Measurements from ENCODE around the gene AFDN. TPM values are rescaled to one million over a fixed set of nuclear protein-coding genes. Genes with fewer than 3 reads are reported as not detected.
A peak's percentile ranks its signal among the peaks of the same experiment; 100 is the strongest.

AFDN gene
- total RNA-seq, 1 experiment from 2014 or later: 177 TPM

GRCh38 chr6:167791780-167792478, 34.8 kb upstream of the AFDN start:
- H3K27me3 ChIP-seq (replicated peaks; ENCODE audit: control insufficient read depth, insufficient read depth, low read length): no peaks in the 10 kb centered on the region
- no peaks in the 10 kb centered on the region for H3K36me3 ChIP-seq (ENCODE audit: control insufficient read depth, insufficient read depth, low read length)
- H3K36me3 Mint-ChIP-seq (ENCODE audit: insufficient read depth, unreplicated experiment): peaks cover 7% of the 10 kb centered on the region
- BruUV-seq (replicated peaks): no TSS peak
- peaks cover 19% of the 10 kb centered on the region for H3K4me1 ChIP-seq
- CTCF ChIA-PET: no interaction called here
- H3K4me3 ChIP-seq (ENCODE audit: low read depth, low read length): no peak overlapping the region
- POLR2A ChIA-PET: no interaction called here
- H3K9me3 ChIP-seq: no peaks in the 10 kb centered on the region
- H3K4me1 Mint-ChIP-seq (ENCODE audit: low read depth, unreplicated experiment): peaks cover 18% of the 10 kb centered on the region
- intact Hi-C loops (cut with micrococcal nuclease; ENCODE audit: unreplicated experiment): no loop called here
- no peak for TF ChIP-seq CTCF (IDR thresholded peaks at IDR 0.05; ENCODE audit: insufficient read depth in 1 of 2, low read depth in 1 of 2, low read length in 1 of 2, severe bottlenecking in 1 of 2, unreplicated experiment in 1 of 2)
- H3K27me3 Mint-ChIP-seq (ENCODE audit: insufficient read depth, unreplicated experiment): no peaks in the 10 kb centered on the region
- H3K9me3 Mint-ChIP-seq (ENCODE audit: unreplicated experiment): no peaks in the 10 kb centered on the region
- no peak for DNase-seq
- H3K27ac Mint-ChIP-seq (ENCODE audit: unreplicated experiment): no peak overlapping the region
- H3K4me3 Mint-ChIP-seq (ENCODE audit: unreplicated experiment): no peak overlapping the region

- Mint-ChIP-seq H3K36me3 (ENCODE audit: insufficient read depth, unreplicated experiment) (peaks cover 7% of the 10 kb centered on the region), H3K9me3 (ENCODE audit: unreplicated experiment) (no peaks in the 10 kb centered on the region), H3K27ac (ENCODE audit: unreplicated experiment) (no peak overlapping the region), H3K27me3 (ENCODE audit: insufficient read depth, unreplicated experiment) (no peaks in the 10 kb centered on the region), H3K4me1 (ENCODE audit: low read depth, unreplicated experiment) (peaks cover 23% of the 10 kb centered on the region), H3K4me3 (ENCODE audit: unreplicated experiment) (no peak overlapping the region)
- no peak for TF ChIP-seq CTCF (IDR thresholded peaks at IDR 0.05; ENCODE audit: insufficient read depth in 1 of 2, low read depth in 1 of 2, low read length in 1 of 2, severe bottlenecking in 1 of 2, unreplicated experiment in 1 of 2)
- no peak for DNase-seq
- intact Hi-C loops (cut with micrococcal nuclease; ENCODE audit: unreplicated experiment): no loop called here
- Histone ChIP-seq H3K9me3 (no peaks in the 10 kb centered on the region), H3K36me3 (ENCODE audit: control insufficient read depth, insufficient read depth, low read length) (no peaks in the 10 kb centered on the region), H3K4me3 (ENCODE audit: low read depth, low read length) (no peak overlapping the region), H3K27me3 (replicated peaks; ENCODE audit: control insufficient read depth, insufficient read depth, low read length) (no peaks in the 10 kb centered on the region), H3K4me1 (peaks cover 18% of the 10 kb centered on the region)
- ChIA-PET CTCF (no interaction called here), POLR2A (no interaction called here)
- no TSS peak for BruUV-seq (replicated peaks)
These were observed 33.3 kb upstream of the AFDN start for GRCh38 chr6:167793421-167793820.

DNA sequence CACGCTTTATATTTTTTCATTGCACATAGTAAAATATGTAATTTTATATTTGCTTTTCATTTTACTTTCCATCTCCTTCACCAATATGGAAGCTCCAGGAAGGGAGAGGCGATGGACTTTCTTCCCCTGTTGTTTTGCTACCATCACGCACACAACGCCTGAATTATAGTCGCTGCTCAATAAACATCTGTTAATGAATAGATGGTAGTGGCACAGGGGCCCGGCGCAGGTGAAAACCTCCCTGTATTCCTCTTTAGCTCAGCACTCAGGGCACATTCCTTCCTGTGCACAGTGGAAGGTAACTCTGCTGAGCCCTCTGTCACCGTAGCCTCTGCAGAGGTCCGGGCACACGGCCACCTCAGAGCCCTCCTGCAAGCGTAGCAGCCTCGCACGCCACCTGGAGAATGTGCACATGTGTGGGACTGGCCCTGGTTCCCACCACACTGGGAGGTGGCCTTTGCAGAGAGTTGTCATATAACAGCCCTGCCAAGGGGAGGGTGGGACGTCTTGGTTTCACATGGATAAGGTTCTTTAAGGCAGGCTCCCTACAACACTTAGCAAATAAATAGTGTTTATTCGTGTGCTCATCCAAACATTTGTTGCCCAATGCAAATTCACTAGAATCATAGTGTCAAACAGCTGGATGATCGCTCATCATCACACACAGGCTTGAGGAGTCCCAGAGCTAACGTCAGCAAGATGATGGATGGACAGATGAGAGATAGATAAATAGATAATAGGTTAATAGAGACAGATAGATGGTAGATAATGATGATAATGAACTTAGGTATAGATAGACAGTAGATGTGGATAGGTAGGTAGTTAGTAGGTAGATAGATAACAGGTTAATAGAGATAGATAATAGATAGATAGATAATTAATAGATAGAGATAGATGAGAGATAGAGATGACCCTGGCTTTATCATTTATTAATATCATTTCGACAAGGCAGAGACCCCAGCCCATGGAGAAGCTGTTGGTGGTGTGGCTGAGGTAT, 32.3 kb upstream of the AFDN start:
- no peak overlapping the region for H3K4me3 ChIP-seq (ENCODE audit: low read depth, low read length)
- DNase-seq: no peak
- ChIA-PET CTCF (no interaction called here), POLR2A (no interaction called here)
- H3K36me3 ChIP-seq (ENCODE audit: control insufficient read depth, insufficient read depth, low read length): no peaks in the 10 kb centered on the region
- peak overlapping the region; percentile 14 for H3K4me3 Mint-ChIP-seq (ENCODE audit: unreplicated experiment)
- H3K9me3 Mint-ChIP-seq (ENCODE audit: unreplicated experiment): no peaks in the 10 kb centered on the region
- no peak for TF ChIP-seq CTCF (IDR thresholded peaks at IDR 0.05; ENCODE audit: insufficient read depth in 1 of 2, low read depth in 1 of 2, low read length in 1 of 2, severe bottlenecking in 1 of 2, unreplicated experiment in 1 of 2)
- H3K27me3 ChIP-seq (replicated peaks; ENCODE audit: control insufficient read depth, insufficient read depth, low read length): no peaks in the 10 kb centered on the region
- no peaks in the 10 kb centered on the region for H3K27me3 Mint-ChIP-seq (ENCODE audit: insufficient read depth, unreplicated experiment)
- intact Hi-C loops (cut with micrococcal nuclease; ENCODE audit: unreplicated experiment): no loop called here
- peaks cover 7% of the 10 kb centered on the region for H3K36me3 Mint-ChIP-seq (ENCODE audit: insufficient read depth, unreplicated experiment)
- no TSS peak for BruUV-seq (replicated peaks)
- peaks cover 21% of the 10 kb centered on the region for H3K4me1 Mint-ChIP-seq (ENCODE audit: low read depth, unreplicated experiment)
- H3K4me1 ChIP-seq: peaks cover 12% of the 10 kb centered on the region
- no peaks in the 10 kb centered on the region for H3K9me3 ChIP-seq
- H3K27ac Mint-ChIP-seq (ENCODE audit: unreplicated experiment): no peak overlapping the region

Data from Caco-2 (cell line).